ENCODE measurements around the gene CAV1.

The CAV1 gene

GRCh38 chr7:116552602-116553001 is 27.8 kb downstream of the CAV1 start:
- no peak overlapping the region for H3K27ac ChIP-seq
- TF ChIP-seq CTCF (conservative IDR thresholded peaks at IDR 0.05): no peak

GRCh38 chr7:116553168-116553964 is 28.5 kb downstream of the CAV1 start:
- H3K27ac ChIP-seq: no peak overlapping the region
- no peak for TF ChIP-seq CTCF (conservative IDR thresholded peaks at IDR 0.05)

- TF ChIP-seq CTCF (conservative IDR thresholded peaks at IDR 0.05): no peak
- no peak overlapping the region for H3K27ac ChIP-seq
Observed at GRCh38 chr7:116554436-116554835, 29.6 kb downstream of the CAV1 start.

GRCh38 chr7:116554911-116555310 is 30.1 kb downstream of the CAV1 start:
- H3K27ac ChIP-seq: no peak overlapping the region
- TF ChIP-seq CTCF (conservative IDR thresholded peaks at IDR 0.05): no peak

GRCh38 chr7:116557066-116557585 is 32.3 kb downstream of the CAV1 start:
- H3K27ac ChIP-seq: peak overlapping the region; percentile 7; the same call in 1 of the 2 replicates

GRCh38 chr7:116557901-116558300 is 33.1 kb downstream of the CAV1 start:
- TF ChIP-seq CTCF (conservative IDR thresholded peaks at IDR 0.05): no peak
- no peak overlapping the region for H3K27ac ChIP-seq

More at GRCh38 chr7:116557066-116557585, 32.3 kb downstream of the CAV1 start:
- TF ChIP-seq CTCF (conservative IDR thresholded peaks at IDR 0.05): no peak

- no peak for TF ChIP-seq CTCF (conservative IDR thresholded peaks at IDR 0.05)
- no peak overlapping the region for H3K27ac ChIP-seq
Observed at GRCh38 chr7:116560021-116560970, 35.5 kb downstream of the CAV1 start.
